ENCODE results near the gene ARMC9.

- TF ChIP-seq POLR2A (IDR thresholded peaks at IDR 0.05) (no peak), CTCF (IDR thresholded peaks at IDR 0.05) (no peak)
Observed at GRCh38 chr2:231169488-231169887, 28.9 kb upstream of the ARMC9 start.
